DND-41 (cell line): ENCODE measurements around the gene TDRD6.

ENCODE experiments used
- CTCF ChIP-seq: IDR thresholded peaks from 2 replicates; pipeline ENCODE4 v1.5.1; 2012; ENCODE audit warnings: borderline replicate concordance, low read length, moderate library complexity, mild to moderate bottlenecking; ENCODE audit not compliant: poor library complexity, severe bottlenecking; ENCODE audit errors: extremely low read depth
- EZH2 ChIP-seq: IDR thresholded peaks from 3 replicates; pipeline ENCODE4 v1.6.1; 2012; ENCODE audit warnings: borderline replicate concordance, low read depth, mild to moderate bottlenecking, moderate library complexity, low read length, inconsistent platforms; ENCODE audit not compliant: severe bottlenecking

- TF ChIP-seq CTCF (no peak), EZH2 (no peak)
Measured at GRCh38 chr6:46651816-46652215, 35.9 kb upstream of the TDRD6 start.
